Stimulated activated naive CD8-positive, alpha-beta T cell treated with anti-CD3 and anti-CD28 coated beads, Interleukin-15, Interleukin-2, amounts not matched to agents 100 ng/mL and 50 ng/mL, for 24 hours (primary cell): ENCODE results near the gene KRT80.

Experiments
- H3K27ac Mint-ChIP-seq: one replicate; pipeline ENCODE4 v1.8.0; 2021; ENCODE audit warnings: mild to moderate bottlenecking, mixed read lengths
- H3K27me3 Mint-ChIP-seq: one replicate; pipeline ENCODE4 v1.8.0; 2021; ENCODE audit warnings: mixed read lengths
- H3K36me3 Mint-ChIP-seq: one replicate; pipeline ENCODE4 v1.8.0; 2021; ENCODE audit warnings: low read depth, mixed read lengths
- H3K4me1 Mint-ChIP-seq: one replicate; pipeline ENCODE4 v1.8.0; 2021; ENCODE audit warnings: low read depth, mixed read lengths
- H3K4me3 Mint-ChIP-seq: one replicate; pipeline ENCODE4 v1.8.0; 2021; ENCODE audit warnings: mild to moderate bottlenecking, mixed read lengths
- H3K9me3 Mint-ChIP-seq: one replicate; pipeline ENCODE4 v1.8.0; 2021; ENCODE audit warnings: mixed read lengths

The KRT80 gene

GRCh38 chr12:52184813-52185212 is 7.0 kb downstream of the KRT80 start:
- H3K27ac Mint-ChIP-seq, result no peak overlapping the region
- H3K4me3 Mint-ChIP-seq, result no peak overlapping the region
- no peaks in the 10 kb centered on the region for H3K4me1 Mint-ChIP-seq
- no peaks in the 10 kb centered on the region for H3K9me3 Mint-ChIP-seq
- H3K27me3 Mint-ChIP-seq, result no peaks in the 10 kb centered on the region
- no peaks in the 10 kb centered on the region for H3K36me3 Mint-ChIP-seq

GRCh38 chr12:52183971-52184370 is 7.8 kb downstream of the KRT80 start:
- H3K4me1 Mint-ChIP-seq, result no peaks in the 10 kb centered on the region
- no peaks in the 10 kb centered on the region for H3K27me3 Mint-ChIP-seq
- H3K36me3 Mint-ChIP-seq, result no peaks in the 10 kb centered on the region
- H3K9me3 Mint-ChIP-seq, result no peaks in the 10 kb centered on the region
- no peak overlapping the region for H3K4me3 Mint-ChIP-seq
- no peak overlapping the region for H3K27ac Mint-ChIP-seq

- Mint-ChIP-seq H3K27ac (no peak overlapping the region), H3K27me3 (no peaks in the 10 kb centered on the region), H3K4me1 (no peaks in the 10 kb centered on the region), H3K9me3 (no peaks in the 10 kb centered on the region), H3K4me3 (no peak overlapping the region), H3K36me3 (no peaks in the 10 kb centered on the region)
These were observed 8.3 kb downstream of the KRT80 start for GRCh38 chr12:52183544-52183910.

- Mint-ChIP-seq H3K9me3 (no peaks in the 10 kb centered on the region), H3K27me3 (no peaks in the 10 kb centered on the region), H3K4me3 (no peak overlapping the region), H3K27ac (no peak overlapping the region), H3K4me1 (no peaks in the 10 kb centered on the region), H3K36me3 (no peaks in the 10 kb centered on the region)
These were observed 8.8 kb downstream of the KRT80 start for GRCh38 chr12:52182898-52183543.

GRCh38 chr12:52182384-52182783 is 9.4 kb downstream of the KRT80 start:
- no peaks in the 10 kb centered on the region for H3K4me1 Mint-ChIP-seq
- H3K27me3 Mint-ChIP-seq, result no peaks in the 10 kb centered on the region
- H3K36me3 Mint-ChIP-seq, result no peaks in the 10 kb centered on the region
- H3K9me3 Mint-ChIP-seq, result no peaks in the 10 kb centered on the region
- H3K4me3 Mint-ChIP-seq, result no peak overlapping the region
- H3K27ac Mint-ChIP-seq, result no peak overlapping the region

GRCh38 chr12:52181746-52182145 is 10.1 kb downstream of the KRT80 start:
- Mint-ChIP-seq H3K4me1 (no peaks in the 10 kb centered on the region), H3K27me3 (no peaks in the 10 kb centered on the region), H3K36me3 (no peaks in the 10 kb centered on the region), H3K9me3 (no peaks in the 10 kb centered on the region), H3K4me3 (no peak overlapping the region), H3K27ac (no peak overlapping the region)

- Mint-ChIP-seq H3K36me3 (no peaks in the 10 kb centered on the region), H3K9me3 (no peaks in the 10 kb centered on the region), H3K27ac (no peak overlapping the region), H3K27me3 (no peaks in the 10 kb centered on the region), H3K4me3 (no peak overlapping the region), H3K4me1 (no peaks in the 10 kb centered on the region)
These were observed 10.7 kb downstream of the KRT80 start for GRCh38 chr12:52180971-52181628.

GRCh38 chr12:52179396-52179973 is 12.3 kb downstream of the KRT80 start:
- Mint-ChIP-seq H3K4me1 (no peaks in the 10 kb centered on the region), H3K9me3 (no peaks in the 10 kb centered on the region), H3K4me3 (no peak overlapping the region), H3K27me3 (no peaks in the 10 kb centered on the region), H3K36me3 (no peaks in the 10 kb centered on the region), H3K27ac (no peak overlapping the region)

GRCh38 chr12:52178984-52179383 is 12.8 kb downstream of the KRT80 start:
- Mint-ChIP-seq H3K4me3 (no peak overlapping the region), H3K27me3 (no peaks in the 10 kb centered on the region), H3K4me1 (no peaks in the 10 kb centered on the region), H3K9me3 (no peaks in the 10 kb centered on the region), H3K27ac (no peak overlapping the region), H3K36me3 (no peaks in the 10 kb centered on the region)

GRCh38 chr12:52178443-52178842 is 13.4 kb downstream of the KRT80 start:
- H3K9me3 Mint-ChIP-seq, result no peaks in the 10 kb centered on the region

GRCh38 chr12:52175371-52176350 is 16.2 kb downstream of the KRT80 start:
- H3K27me3 Mint-ChIP-seq, result no peaks in the 10 kb centered on the region
- no peaks in the 10 kb centered on the region for H3K4me1 Mint-ChIP-seq
- H3K36me3 Mint-ChIP-seq, result no peaks in the 10 kb centered on the region
- H3K4me3 Mint-ChIP-seq, result no peak overlapping the region
- no peaks in the 10 kb centered on the region for H3K9me3 Mint-ChIP-seq
- H3K27ac Mint-ChIP-seq, result no peak overlapping the region

More at GRCh38 chr12:52178443-52178842, 13.4 kb downstream of the KRT80 start:
- Mint-ChIP-seq H3K36me3 (no peaks in the 10 kb centered on the region), H3K27ac (no peak overlapping the region), H3K4me3 (no peak overlapping the region), H3K27me3 (no peaks in the 10 kb centered on the region), H3K4me1 (no peaks in the 10 kb centered on the region)

GRCh38 chr12:52173526-52173925 is 18.3 kb downstream of the KRT80 start:
- Mint-ChIP-seq H3K4me1 (no peaks in the 10 kb centered on the region), H3K27ac (no peak overlapping the region)

GRCh38 chr12:52172956-52173355 is 18.9 kb downstream of the KRT80 start:
- Mint-ChIP-seq H3K36me3 (no peaks in the 10 kb centered on the region), H3K27me3 (no peaks in the 10 kb centered on the region), H3K27ac (no peak overlapping the region), H3K4me3 (no peak overlapping the region), H3K4me1 (no peaks in the 10 kb centered on the region), H3K9me3 (no peaks in the 10 kb centered on the region)

More at GRCh38 chr12:52173526-52173925, 18.3 kb downstream of the KRT80 start:
- Mint-ChIP-seq H3K4me3 (no peak overlapping the region), H3K36me3 (no peaks in the 10 kb centered on the region), H3K9me3 (no peaks in the 10 kb centered on the region), H3K27me3 (no peaks in the 10 kb centered on the region)

- H3K4me3 Mint-ChIP-seq, result no peak overlapping the region
- no peaks in the 10 kb centered on the region for H3K9me3 Mint-ChIP-seq
- H3K4me1 Mint-ChIP-seq, result no peaks in the 10 kb centered on the region
- no peak overlapping the region for H3K27ac Mint-ChIP-seq
- H3K36me3 Mint-ChIP-seq, result no peaks in the 10 kb centered on the region
- no peaks in the 10 kb centered on the region for H3K27me3 Mint-ChIP-seq
These were observed 19.8 kb downstream of the KRT80 start for GRCh38 chr12:52171950-52172512.
